GM10266 (cell line): ENCODE data around the gene BICD1.

Experiments
- DNase-seq: peaks from one replicate; pipeline ENCODE4 v3.0.0; 2012; ENCODE audit errors: extremely low spot score
- CTCF ChIP-seq: IDR thresholded peaks from 2 replicates; pipeline ENCODE4 v1.5.1; 2012; ENCODE audit warnings: mild to moderate bottlenecking, low read depth; ENCODE audit not compliant: control insufficient read depth, insufficient read depth; ENCODE audit errors: missing control alignments

BICD1 gene

GRCh38 chr12:32070370-32070769, 36.3 kb upstream of the BICD1 start:
- TF ChIP-seq CTCF: no peak
- DNase-seq: no peak

GRCh38 chr12:32072102-32072501, 34.5 kb upstream of the BICD1 start:
- no peak for TF ChIP-seq CTCF
- DNase-seq: no peak

- TF ChIP-seq CTCF: no peak
These were observed 32.2 kb upstream of the BICD1 start for GRCh38 chr12:32074432-32074831.

GRCh38 chr12:32076941-32077340, 29.7 kb upstream of the BICD1 start:
- no peak for DNase-seq
- TF ChIP-seq CTCF: no peak

More at GRCh38 chr12:32074432-32074831, 32.2 kb upstream of the BICD1 start:
- no peak for DNase-seq

GRCh38 chr12:32080435-32080834, 26.2 kb upstream of the BICD1 start:
- DNase-seq: no peak
- no peak for TF ChIP-seq CTCF

GRCh38 chr12:32083489-32083888, 23.2 kb upstream of the BICD1 start:
- no peak for TF ChIP-seq CTCF
- no peak for DNase-seq

GRCh38 chr12:32084017-32084688, 22.5 kb upstream of the BICD1 start:
- DNase-seq: no peak
- no peak for TF ChIP-seq CTCF
